Fibroblast of mammary gland (primary cell): ENCODE measurements around the gene CKLF.
A peak's percentile ranks its signal among the peaks of the same experiment; 100 is the strongest.

Source experiments
- DNase-seq: peaks from one replicate; pipeline ENCODE4 v3.0.0-alpha.2; 2010; ENCODE audit warnings: low read depth
- H3K4me3 ChIP-seq: 2 replicates; pipeline ENCODE4 v1.5.1; 2011; ENCODE audit warnings: low read depth, mild to moderate bottlenecking, low read length, moderate library complexity; ENCODE audit not compliant: control insufficient read depth
- TF ChIP-seq, protein P1 (sequence below): conservative IDR thresholded peaks from 2 replicates; pipeline ENCODE4 v1.5.1; 2011; ENCODE audit warnings: low read depth, low read length, inconsistent platforms; ENCODE audit not compliant: control insufficient read depth, insufficient read depth

Gene CKLF

GRCh38 chr16:66604376-66605176 lies 52.2 kb downstream of the CKLF start, which contains the start of gene CMTM3:
TSS of gene CMTM3 (plus strand) at chr16:66604704. CDS start at chr16:66604806, 102 bp downstream.
- H3K4me3 ChIP-seq, result peak within 1 kb of the TSS; percentile 56
- peak; percentile 49 for DNase-seq
- TF ChIP-seq, protein P1, sequence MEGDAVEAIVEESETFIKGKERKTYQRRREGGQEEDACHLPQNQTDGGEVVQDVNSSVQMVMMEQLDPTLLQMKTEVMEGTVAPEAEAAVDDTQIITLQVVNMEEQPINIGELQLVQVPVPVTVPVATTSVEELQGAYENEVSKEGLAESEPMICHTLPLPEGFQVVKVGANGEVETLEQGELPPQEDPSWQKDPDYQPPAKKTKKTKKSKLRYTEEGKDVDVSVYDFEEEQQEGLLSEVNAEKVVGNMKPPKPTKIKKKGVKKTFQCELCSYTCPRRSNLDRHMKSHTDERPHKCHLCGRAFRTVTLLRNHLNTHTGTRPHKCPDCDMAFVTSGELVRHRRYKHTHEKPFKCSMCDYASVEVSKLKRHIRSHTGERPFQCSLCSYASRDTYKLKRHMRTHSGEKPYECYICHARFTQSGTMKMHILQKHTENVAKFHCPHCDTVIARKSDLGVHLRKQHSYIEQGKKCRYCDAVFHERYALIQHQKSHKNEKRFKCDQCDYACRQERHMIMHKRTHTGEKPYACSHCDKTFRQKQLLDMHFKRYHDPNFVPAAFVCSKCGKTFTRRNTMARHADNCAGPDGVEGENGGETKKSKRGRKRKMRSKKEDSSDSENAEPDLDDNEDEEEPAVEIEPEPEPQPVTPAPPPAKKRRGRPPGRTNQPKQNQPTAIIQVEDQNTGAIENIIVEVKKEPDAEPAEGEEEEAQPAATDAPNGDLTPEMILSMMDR, result peak; percentile 40

- TF ChIP-seq, protein P1, result no peak
- H3K4me3 ChIP-seq, result peak overlapping the region; percentile 56
- DNase-seq, result peak; percentile 40
Measured at GRCh38 chr16:66605177-66605978, 53.0 kb downstream of the CKLF start.

DNA sequence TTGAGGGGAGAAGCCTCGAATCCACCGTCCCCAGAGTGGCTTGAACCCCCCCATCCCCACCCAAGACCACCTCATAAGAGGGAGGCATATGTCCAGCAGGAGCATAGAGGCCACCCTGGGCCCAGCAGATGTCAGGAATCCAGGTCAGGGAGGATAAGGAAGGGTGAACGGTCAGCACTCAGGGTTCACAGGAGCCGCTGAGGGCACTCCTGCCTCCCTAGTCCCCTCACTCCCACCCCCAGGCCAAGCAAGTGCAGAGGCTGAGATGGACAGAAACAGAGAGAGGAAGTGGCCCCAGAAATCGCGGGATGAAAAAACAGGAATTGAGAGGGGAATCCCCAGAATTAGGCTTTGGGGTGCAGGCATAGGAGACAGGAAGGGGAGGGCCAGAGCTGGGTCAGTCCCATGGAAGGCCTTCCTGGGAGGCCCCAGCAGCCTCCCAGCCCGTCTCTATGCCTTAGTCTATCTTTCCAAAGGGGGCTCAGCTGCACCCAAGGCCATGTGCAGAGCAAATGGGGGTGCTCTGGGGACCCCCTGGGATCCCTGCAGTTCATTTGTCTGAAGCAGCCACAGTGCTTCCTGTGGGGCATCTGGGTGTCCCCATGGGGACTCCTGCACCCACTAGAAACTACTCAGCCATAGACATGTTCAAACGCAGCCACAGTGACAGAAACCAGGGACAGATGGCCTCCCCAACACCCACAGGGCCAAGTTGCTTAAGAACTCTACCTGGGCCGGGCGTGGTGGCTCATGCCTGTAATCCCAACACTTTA lies 53.8 kb downstream of the CKLF start:
- DNase-seq, result no peak
- peak overlapping the region; percentile 56 for H3K4me3 ChIP-seq
- TF ChIP-seq, protein P1, result no peak

DNA sequence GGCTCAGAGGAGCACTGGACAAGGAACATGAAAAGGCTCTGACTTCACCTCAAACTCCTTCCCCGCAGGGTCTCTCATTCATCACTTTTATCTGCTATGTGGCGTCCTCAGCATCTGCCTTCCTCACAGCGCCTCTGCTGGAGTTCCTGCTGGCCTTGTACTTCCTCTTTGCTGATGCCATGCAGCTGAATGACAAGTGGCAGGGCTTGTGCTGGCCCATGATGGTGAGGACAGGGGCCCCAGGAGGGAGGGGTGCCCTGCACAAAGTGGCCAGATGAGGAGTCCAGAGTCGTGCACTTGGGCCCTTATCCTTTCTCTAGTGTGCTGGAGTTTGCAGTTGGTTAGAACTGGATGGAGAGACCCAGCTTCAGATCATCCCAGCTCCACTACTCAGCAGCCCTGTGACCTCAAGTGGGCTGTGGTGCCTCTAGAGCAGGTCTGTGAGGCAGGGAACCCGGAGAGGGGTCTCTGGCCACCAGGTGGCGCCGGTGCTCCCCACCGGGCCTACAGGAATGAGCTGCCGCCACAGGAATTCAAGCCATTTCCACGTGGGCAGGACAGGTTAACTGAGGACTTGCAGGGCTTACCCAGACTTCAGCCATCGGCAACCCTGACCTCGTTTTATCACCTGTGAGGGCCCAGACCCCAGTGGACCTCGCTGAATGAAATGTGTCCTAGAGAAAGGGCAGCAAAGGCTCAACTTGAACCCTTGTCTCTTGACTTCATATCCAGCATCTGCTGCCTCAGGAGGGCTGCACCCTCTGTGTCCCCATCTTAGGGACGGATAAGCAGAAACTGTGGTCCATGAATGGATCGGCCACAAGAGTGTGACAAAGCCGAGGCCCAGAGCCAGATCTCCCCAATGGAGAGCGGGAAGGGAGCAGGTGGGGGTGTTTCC lies 56.1 kb downstream of the CKLF start:
- TF ChIP-seq, protein P1, result peak; percentile 87
- peak; percentile 84 for DNase-seq
- no peak overlapping the region for H3K4me3 ChIP-seq

DNA sequence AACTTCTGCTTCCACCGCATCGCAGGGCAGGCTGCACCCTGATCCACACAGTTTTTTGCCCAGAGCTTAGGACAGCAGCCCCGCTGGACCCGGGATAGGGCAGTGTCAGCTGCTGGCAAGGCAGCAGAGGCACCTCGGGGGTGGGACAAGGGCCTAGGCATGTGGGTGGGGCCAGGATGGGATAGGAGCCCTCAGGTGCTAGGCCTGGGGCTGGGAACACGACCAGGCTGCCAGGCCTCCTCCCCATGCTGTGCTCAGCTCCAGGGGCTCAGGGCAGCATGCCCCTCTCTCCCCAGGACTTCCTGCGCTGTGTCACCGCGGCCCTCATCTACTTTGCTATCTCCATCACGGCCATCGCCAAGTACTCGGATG lies 56.7 kb downstream of the CKLF start:
- no peak overlapping the region for H3K4me3 ChIP-seq
- DNase-seq, result no peak
- TF ChIP-seq, protein P1, result no peak
